RWPE1 (cell line): ENCODE data around the gene HYOU1.
A peak's percentile ranks its signal among the peaks of the same experiment; 100 is the strongest.
"Not testable (repeated sequence)": the region's sequence is repeated elsewhere in the genome, so short reads cannot be mapped to it uniquely, and the experiment has no call there.

Source experiments
- CTCF ChIA-PET: fragments of 350-600 bp; sonication (Branson Sonifier 250); formaldehyde crosslinking; extraction: SDS; loops from one replicate; lab custom pipeline; 2021; lab: Yijun Ruan, JAX
- POLR2A ChIA-PET: fragments of 400-600 bp; formaldehyde crosslinking; extraction: SDS; loops from one replicate; lab custom pipeline; 2020; ENCODE audit warnings: antibody characterized with exemption; ENCODE audit not compliant: low non-redundant PET; lab: Yijun Ruan, JAX
- DNase-seq: peaks from one replicate; pipeline ENCODE4 v3.0.0; 2012; ENCODE audit warnings: low spot score
- H3K27ac ChIP-seq: fragments of 450-650 bp; 2 replicates; pipeline ENCODE4 v1.5.1; 2017
- TF ChIP-seq, protein P1 (sequence below): fragments of 450-650 bp; conservative IDR thresholded peaks from 2 replicates; pipeline ENCODE4 v1.5.1; 2017; ENCODE audit warnings: low read depth, mild to moderate bottlenecking

The HYOU1 gene

GRCh38 chr11:119025099-119025473, 31.9 kb downstream of the HYOU1 start:
- ChIA-PET CTCF (interaction anchor here (0.6 kb wide), 1 partner anchor 1438 kb away, joined by 3 read pairs; no protein-coding TSS in a partner anchor), POLR2A (no interaction called here)
- TF ChIP-seq, protein P1, sequence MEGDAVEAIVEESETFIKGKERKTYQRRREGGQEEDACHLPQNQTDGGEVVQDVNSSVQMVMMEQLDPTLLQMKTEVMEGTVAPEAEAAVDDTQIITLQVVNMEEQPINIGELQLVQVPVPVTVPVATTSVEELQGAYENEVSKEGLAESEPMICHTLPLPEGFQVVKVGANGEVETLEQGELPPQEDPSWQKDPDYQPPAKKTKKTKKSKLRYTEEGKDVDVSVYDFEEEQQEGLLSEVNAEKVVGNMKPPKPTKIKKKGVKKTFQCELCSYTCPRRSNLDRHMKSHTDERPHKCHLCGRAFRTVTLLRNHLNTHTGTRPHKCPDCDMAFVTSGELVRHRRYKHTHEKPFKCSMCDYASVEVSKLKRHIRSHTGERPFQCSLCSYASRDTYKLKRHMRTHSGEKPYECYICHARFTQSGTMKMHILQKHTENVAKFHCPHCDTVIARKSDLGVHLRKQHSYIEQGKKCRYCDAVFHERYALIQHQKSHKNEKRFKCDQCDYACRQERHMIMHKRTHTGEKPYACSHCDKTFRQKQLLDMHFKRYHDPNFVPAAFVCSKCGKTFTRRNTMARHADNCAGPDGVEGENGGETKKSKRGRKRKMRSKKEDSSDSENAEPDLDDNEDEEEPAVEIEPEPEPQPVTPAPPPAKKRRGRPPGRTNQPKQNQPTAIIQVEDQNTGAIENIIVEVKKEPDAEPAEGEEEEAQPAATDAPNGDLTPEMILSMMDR: no peak
- DNase-seq: no peak
- peak overlapping the region; percentile 81 for H3K27ac ChIP-seq

GRCh38 chr11:119024430-119025098, 32.4 kb downstream of the HYOU1 start:
- POLR2A ChIA-PET: no interaction called here
- TF ChIP-seq, protein P1: no peak
- CTCF ChIA-PET: no interaction called here
- peak overlapping the region; percentile 81 for H3K27ac ChIP-seq
- DNase-seq: no peak

DNA sequence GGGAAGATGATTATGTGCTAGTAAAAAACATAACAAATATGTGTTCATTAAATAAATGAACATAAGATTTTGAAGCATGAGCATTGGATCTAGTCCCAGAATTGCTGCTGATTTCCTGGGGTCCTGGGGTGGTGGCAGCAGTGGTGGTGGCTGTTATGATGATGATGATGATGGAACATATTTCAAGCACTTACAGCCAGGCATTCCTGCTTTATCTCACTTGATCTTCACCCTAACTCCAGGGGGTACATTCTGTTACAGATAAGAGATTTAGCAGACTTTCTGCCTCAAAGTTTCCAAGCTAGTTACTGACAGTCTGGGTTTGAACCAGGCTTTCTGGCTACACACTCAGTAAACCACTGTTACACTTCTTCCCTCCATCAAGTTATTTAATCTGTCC, 33.3 kb downstream of the HYOU1 start:
- ChIA-PET POLR2A (no interaction called here), CTCF (no interaction called here)

GRCh38 chr11:119021631-119022030, 35.4 kb downstream of the HYOU1 start:
- ChIA-PET POLR2A (no interaction called here), CTCF (no interaction called here)
- TF ChIP-seq, protein P1: no peak
- peak overlapping the region; percentile 44; the same call in 1 of the 2 replicates for H3K27ac ChIP-seq
- no peak for DNase-seq

More for the DNA sequence above, 33.3 kb downstream of the HYOU1 start:
- no peak for DNase-seq
- TF ChIP-seq, protein P1: no peak
- H3K27ac ChIP-seq: no peak overlapping the region

- TF ChIP-seq, protein P1: no peak
- DNase-seq: no peak
- H3K27ac ChIP-seq: peak overlapping the region; percentile 38
- POLR2A ChIA-PET: no interaction called here
- CTCF ChIA-PET: interaction anchor here (0.8 kb wide), 1 partner anchor 132 kb away, joined by 4 read pairs; no protein-coding TSS in a partner anchor
These were observed 37.0 kb downstream of the HYOU1 start for GRCh38 chr11:119019996-119020395.

GRCh38 chr11:119018074-119018938, 38.7 kb downstream of the HYOU1 start, which contains the start of the genes RPS25 and TRAPPC4:
Gene RPS25 (minus strand): TSS chr11:119018343. CDS start chr11:119018284, 59 bp downstream.
Gene TRAPPC4 (plus strand): TSS chr11:119018766. CDS start chr11:119018796, 30 bp downstream.
- H3K27ac ChIP-seq: peak within 1 kb of the TSS; percentile 99
- POLR2A ChIA-PET: no interaction called here
- CTCF ChIA-PET: interaction anchor here (0.5 to 1.0 kb wide), 2 partner anchors 12 to 309 kb away, joined by 3 to 4 read pairs; partner anchors contain the start of gene SLC37A4
- TF ChIP-seq, protein P1: no peak
- DNase-seq: peak; percentile 91

DNA sequence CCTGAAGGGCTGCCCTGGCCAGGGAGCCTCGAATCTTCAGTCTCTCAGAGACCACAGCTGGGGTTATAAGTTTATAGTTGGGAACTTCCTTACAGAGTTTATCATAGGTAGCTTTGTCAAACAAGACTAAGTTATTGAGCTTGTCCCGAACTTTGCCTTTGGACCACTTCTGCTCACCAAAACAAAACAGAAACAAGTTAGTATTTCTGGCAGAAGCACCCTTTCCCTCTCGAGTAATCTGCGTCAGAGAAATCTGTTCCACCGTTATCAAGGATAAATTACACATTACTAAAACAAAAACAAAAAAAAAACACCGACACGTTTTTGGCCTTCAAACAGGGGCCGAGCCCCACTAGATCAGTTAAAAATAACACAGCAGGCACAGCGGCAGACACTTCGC, 39.6 kb downstream of the HYOU1 start:
- POLR2A ChIA-PET, H3K27ac ChIP-seq, DNase-seq: not testable (repeated sequence)
- CTCF ChIA-PET: interaction anchor here (0.6 kb wide), 1 partner anchor 248 kb away, joined by 3 read pairs; no protein-coding TSS in a partner anchor
